HG03108 (cell line): Measurements from ENCODE around the gene STRN3.
"Not testable (repeated sequence)": the region's sequence is repeated elsewhere in the genome, so short reads cannot be mapped to it uniquely, and the experiment has no call there.

Experiments
- ATAC-seq: cut with Tn5 transposase; IDR thresholded peaks from one replicate; pipeline ENCODE4 v1.9.1; 2021; ENCODE audit warnings: moderate library complexity; ENCODE audit not compliant: unreplicated experiment

The STRN3 gene

GRCh38 chr14:31037709-31038221, 11.6 kb upstream of the STRN3 start:
- no peak for ATAC-seq

GRCh38 chr14:31036552-31036951, 10.4 kb upstream of the STRN3 start:
- no peak for ATAC-seq

GRCh38 chr14:31030469-31030868, 4.3 kb upstream of the STRN3 start:
- ATAC-seq, result no peak

GRCh38 chr14:31029016-31029970, 3.1 kb upstream of the STRN3 start:
- no peak for ATAC-seq

- no peak for ATAC-seq
These were observed 1.7 kb upstream of the STRN3 start for GRCh38 chr14:31027847-31028246.

GRCh38 chr14:31026450-31027235, 464 bp upstream of the STRN3 start:
- ATAC-seq, result peak; percentile 96

- no peak for ATAC-seq
These were observed 657 bp downstream of the STRN3 start, which contains the start of gene AP4S1 for GRCh38 chr14:31025367-31026076. AP4S1 (plus strand) TSS chr14:31025649; CDS start chr14:31066197, 40,548 bp downstream.

GRCh38 chr14:31024577-31025366, 1.4 kb downstream of the STRN3 start:
- no peak for ATAC-seq

GRCh38 chr14:31024010-31024480, 2.1 kb downstream of the STRN3 start:
- ATAC-seq, result no peak

GRCh38 chr14:31022386-31022785, 3.8 kb downstream of the STRN3 start:
- no peak for ATAC-seq

GRCh38 chr14:31021576-31021949, 4.6 kb downstream of the STRN3 start:
- ATAC-seq, result no peak

GRCh38 chr14:31020834-31021575, 5.2 kb downstream of the STRN3 start:
- no peak for ATAC-seq

- no peak for ATAC-seq
These were observed 8.0 kb downstream of the STRN3 start for GRCh38 chr14:31018057-31018645.

GRCh38 chr14:31013841-31014240, 12.3 kb downstream of the STRN3 start:
- ATAC-seq, result no peak

GRCh38 chr14:31010935-31011334, 15.2 kb downstream of the STRN3 start:
- no peak for ATAC-seq

- no peak for ATAC-seq
These were observed 16.2 kb downstream of the STRN3 start for GRCh38 chr14:31009836-31010574.

GRCh38 chr14:31006703-31007102, 19.5 kb downstream of the STRN3 start:
- no peak for ATAC-seq

GRCh38 chr14:31004007-31004406, 22.2 kb downstream of the STRN3 start:
- not testable (repeated sequence) for ATAC-seq
